K562 (cell line): ENCODE data around the gene UBXN4. TPM values are rescaled to one million over a fixed set of nuclear protein-coding genes. Genes with fewer than 3 reads are reported as not detected.

Source experiments
- ATAC-seq: fragments of 200-7000 bp; cut with Tn5 transposase; 3 replicates; pipeline ENCODE4 v1.9.1; 2020; ENCODE audit warnings: moderate library complexity
- BruUV-seq: library from RNA; stranded (reverse); fragments of 400-500 nt; replicated peaks from 2 replicates; lab custom pipeline; 2021; lab: Mats Ljungman, UMichigan
- CTCF ChIA-PET: fragments of 300-600 bp; formaldehyde crosslinking; extraction: SDS; loops from one replicate; lab custom pipeline; 2021; ENCODE audit warnings: low intra/inter-chr PET ratio; lab: Yijun Ruan, JAX
- POLR2A ChIA-PET: fragments of 300-600, 350-650 bp; sonication (Branson Sonifier 250); formaldehyde crosslinking; extraction: SDS; loops from one replicate; lab custom pipeline; 2021; ENCODE audit warnings: antibody characterized with exemption, inconsistent platforms; lab: Yijun Ruan, JAX
- DNase-seq, 4 experiments: peaks; one replicate each; pipeline versions ENCODE4 v3.0.0 to v3.0.0-alpha.2; 2011 to 2018; ENCODE audit warnings: low spot score in 3 of 4, mixed read lengths in 3 of 4; ENCODE audit errors: extremely low read depth in 1 of 4
- FAIRE-seq: peaks from 2 replicates; lab custom pipeline; 2011; peaks lifted over from hg19 to GRCh38; lab: Jason Lieb, UNC
- H2AFZ ChIP-seq: 2 replicates; pipeline ENCODE4 v1.6.0; 2011; ENCODE audit warnings: low read depth, low read length, control low read depth, inconsistent platforms
- H3K27ac ChIP-seq: fragments of 200-600 bp; 3 replicates; pipeline ENCODE4 v1.8.0; 2011; ENCODE audit warnings: low read depth, mild to moderate bottlenecking, control low read depth, inconsistent platforms, low read length, moderate library complexity, mixed read lengths; ENCODE audit errors: extremely low read depth
- H3K27me3 ChIP-seq, 2 experiments: fragments of 300-600 bp in 1 of 2; 2 replicates in 1 of 2; 3 replicates in 1 of 2; pipeline versions ENCODE4 v1.6.0 to v1.8.0; 2011; ENCODE audit warnings: inconsistent platforms in 2 of 2, low read length in 2 of 2, mild to moderate bottlenecking in 1 of 2, mixed read lengths in 1 of 2, moderate library complexity in 1 of 2; ENCODE audit not compliant: control insufficient read depth in 2 of 2, insufficient read depth in 2 of 2
- H3K36me3 ChIP-seq: fragments of 300-600 bp; 3 replicates; pipeline ENCODE4 v1.8.0; 2011; ENCODE audit warnings: mild to moderate bottlenecking, low read length, inconsistent platforms; ENCODE audit not compliant: control insufficient read depth, insufficient read depth
- H3K4me1 ChIP-seq, 2 experiments: fragments of 200-600 bp in 1 of 2; replicated peaks in 1 of 2; 2 replicates in 1 of 2; 3 replicates in 1 of 2; pipeline versions ENCODE4 v1.5.1 to v1.8.0; 2011; ENCODE audit warnings: inconsistent platforms in 2 of 2, low read length in 2 of 2, mild to moderate bottlenecking in 1 of 2, mixed read lengths in 1 of 2, moderate library complexity in 1 of 2; ENCODE audit not compliant: control insufficient read depth in 2 of 2, insufficient read depth in 2 of 2
- H3K4me2 ChIP-seq: 2 replicates; pipeline ENCODE4 v1.6.1; 2011; ENCODE audit warnings: low read length, control low read depth, inconsistent platforms, mixed read lengths; ENCODE audit not compliant: insufficient read depth
- H3K4me3 ChIP-seq: fragments of 200-600 bp; sonication (generic), shearing (Covaris generic); 2 replicates; pipeline ENCODE4 v1.5.1; 2016; ENCODE audit warnings: control low read depth, inconsistent platforms
- H3K79me2 ChIP-seq: fragments of 200-600 bp; 3 replicates; pipeline ENCODE4 v1.8.0; 2011; ENCODE audit warnings: low read length, inconsistent platforms; ENCODE audit not compliant: control insufficient read depth, insufficient read depth
- H3K9ac ChIP-seq, 2 experiments: 2 replicates each; pipeline versions ENCODE4 v1.6.0 to v1.6.1; 2011; ENCODE audit warnings: low read depth in 2 of 2, low read length in 2 of 2, control low read depth in 1 of 2, inconsistent platforms in 1 of 2, mild to moderate bottlenecking in 1 of 2, mixed read lengths in 1 of 2; ENCODE audit not compliant: insufficient read depth in 1 of 2
- H3K9me1 ChIP-seq: one replicate; pipeline ENCODE4 v1.6.0; 2011; ENCODE audit warnings: inconsistent platforms, mild to moderate bottlenecking, low read length, moderate library complexity; ENCODE audit not compliant: control insufficient read depth, insufficient read depth
- H3K9me3 ChIP-seq: replicated peaks from 2 replicates; pipeline ENCODE4 v1.5.1; 2011; ENCODE audit warnings: low read depth, low read length, inconsistent platforms; ENCODE audit not compliant: control insufficient read depth, insufficient read depth
- H4K20me1 ChIP-seq: replicated peaks from 2 replicates; pipeline ENCODE4 v1.6.1; 2011; ENCODE audit warnings: low read length, inconsistent platforms, mixed read lengths; ENCODE audit not compliant: control insufficient read depth, insufficient read depth
- CBX2 ChIP-seq: fragments of 200-600 bp; sonication (generic); IDR thresholded peaks from one replicate; pipeline ENCODE4 v1.6.1; 2012; ENCODE audit warnings: mild to moderate bottlenecking, low read length, inconsistent platforms; ENCODE audit not compliant: insufficient read depth, poor library complexity, severe bottlenecking
- CBX3 ChIP-seq, 2 experiments: IDR thresholded peaks; 1 replicate in 1 of 2; 2 replicates in 1 of 2; pipeline ENCODE4 v1.6.1; 2012; ENCODE audit warnings: inconsistent platforms in 2 of 2, low read length in 2 of 2, borderline replicate concordance in 1 of 2, control low read depth in 1 of 2
- HDAC6 ChIP-seq: IDR thresholded peaks from 2 replicates; pipeline ENCODE4 v1.6.1; 2012; ENCODE audit warnings: low read depth, mild to moderate bottlenecking, control low read depth, inconsistent platforms, low read length, moderate library complexity
- TRIM24 ChIP-seq, 2 experiments: fragments of 450-650 bp; IDR thresholded peaks; 2 replicates each; pipeline ENCODE4 v1.6.1; 2016
- TRIM28 ChIP-seq: fragments of 450-650 bp; IDR thresholded peaks from 2 replicates; pipeline ENCODE4 v1.6.1; 2017
- ZEB2 ChIP-seq: fragments of 450-650 bp; IDR thresholded peaks from 2 replicates; pipeline ENCODE4 v1.6.1; 2016
- ZFP1 ChIP-seq: fragments of 450-650 bp; formaldehyde crosslinking; IDR thresholded peaks from 2 replicates; pipeline ENCODE4 v1.4.0; 2020; ENCODE audit warnings: mild to moderate bottlenecking, mixed read lengths
- ZNF280A ChIP-seq: fragments of 450-650 bp; IDR thresholded peaks from 2 replicates; pipeline ENCODE4 v1.6.1; 2018; ENCODE audit warnings: mild to moderate bottlenecking, low read depth; ENCODE audit not compliant: partially characterized antibody
- WGBS: fragments of 100-300 bp; shearing (Covaris generic); methylation state at CpG from one replicate; pipeline ENCODE4 v1.1.6; 2016; ENCODE audit warnings: low coverage, mixed read lengths; ENCODE audit not compliant: insufficient coverage; ENCODE audit errors: missing lambda C conversion rate; 5-methylcytosine and 5-hydroxymethylcytosine counted together
- in situ Hi-C: fragments of 300-500 bp; cut with MboI; formaldehyde crosslinking; loops from 4 replicates; pipeline ENCODE4 v1.15.0; 2018; ENCODE audit warnings: inconsistent platforms, mixed read lengths
- intact Hi-C: fragments of 100-400 bp; cut with micrococcal nuclease; formaldehyde crosslinking; loops from 2 replicates; pipeline ENCODE4 v1.14.2; 2022
- polyA plus RNA-seq, 8 experiments: library from polyadenylated mRNA; depleted of rRNA in 4 of 8; stranded (reverse) in 5 of 8; unstranded in 3 of 8; fragments of >200 nt; fragmentation: Nextera tagmentation in 2 of 8; fragmentation: Illumina TruSeq in 1 of 8; extraction: Ambion mirVana in 2 of 8; extraction: Trizol in 1 of 8; gene quantifications; 2 replicates each; pipeline versions ENCODE4 v1.2.1 to v1.2.3, GENCODE V29; 2011 to 2014; ENCODE audit warnings: inconsistent platforms in 1 of 8, missing spikeins in 1 of 8
- total RNA-seq, 7 experiments: library from RNA; depleted of rRNA in 6 of 7; stranded (reverse); fragments of >200 nt in 6 of 7; fragmentation: Illumina TruSeq in 2 of 7; extraction: Trizol in 2 of 7; gene quantifications; 2 replicates each; pipeline versions ENCODE4 v1.2.1 to v1.2.3, GENCODE V29; 2011 to 2021; ENCODE audit warnings: low replicate concordance in 1 of 7

UBXN4 gene
- total and polyA plus RNA-seq, 9 of the 15 experiments (the other 6 are each of a cell fraction or from before 2014, with no cell fraction given): 30.4 to 127 (median 55.3) TPM

GRCh38 chr2:135756692-135757091 is 15.0 kb downstream of the UBXN4 start:
- Histone ChIP-seq H2AFZ (no peak overlapping the region), H3K36me3 (peaks cover 81% of the 10 kb centered on the region), H3K79me2 (peaks cover 4% of the 10 kb centered on the region; the same call in 1 of the 3 replicates), H3K27me3 (no peaks in the 10 kb centered on the region), H3K9me1 (no peaks in the 10 kb centered on the region), H4K20me1 (no peaks in the 10 kb centered on the region), H3K9me3 (peaks cover 8% of the 10 kb centered on the region; the same call in 1 of the 2 replicates)
- FAIRE-seq: no peak
- in situ Hi-C loops: no loop called here
- peak; percentile 38; the same call in 1 of the 3 replicates for ATAC-seq
- POLR2A ChIA-PET: interaction anchor here (1.7 kb wide), 1 partner anchor 13 kb away, joined by 6 read pairs; no protein-coding TSS in a partner anchor
- no TSS peak for BruUV-seq
- peak; percentile 81 for TF ChIP-seq ZNF280A
- peak; percentile 24 to 56; a peak in 2 of 4 replicates for TF ChIP-seq TRIM24 (IDR thresholded peaks at IDR 0.05)
- TF ChIP-seq TRIM28: peak; percentile 81; the same call in 1 of the 2 replicates
- 0 out of 2 replicates have a peak, but pooled peaks have one; percentile 23 for TF ChIP-seq ZEB2
- TF ChIP-seq HDAC6: no peak
- TF ChIP-seq ZFP1 (CRISPR knock-in tag): peak; percentile 83
- peak in 1 of 2 experiments; percentile 91; a peak in 1 of 3 replicates for TF ChIP-seq CBX3 (IDR thresholded peaks at IDR 0.05; ENCODE audit: borderline replicate concordance in 1 of 2, low read length in 2 of 2)
- no peak for TF ChIP-seq CBX2
- TF ChIP-seq, all 486 proteins: peak for 6
- H3K9ac ChIP-seq: no peak overlapping the region
- H3K4me3 ChIP-seq: no peak overlapping the region
- no peaks in the 10 kb centered on the region for H3K4me1 ChIP-seq
- no peak overlapping the region for H3K27ac ChIP-seq
- intact Hi-C loops: no loop called here
- 87% methylated on average over 1 of the region's 1 CpG for WGBS
- DNase-seq: no peak
- CTCF ChIA-PET: no interaction called here
- H3K4me2 ChIP-seq: no peak overlapping the region
